Immature natural killer cell (primary cell): Measurements from ENCODE around the gene ZNF425. TPM values are rescaled to one million over a fixed set of nuclear protein-coding genes. Genes with fewer than 3 reads are reported as not detected.

Experiments
- DNase-seq, 3 donors: peaks; one replicate each; pipeline ENCODE4 v3.0.0; 2022; ENCODE audit warnings: mixed read lengths in 1 of 3
- H3K27ac Mint-ChIP-seq, 6 donors: one replicate each; pipeline ENCODE4 v1.8.0; 2020; ENCODE audit warnings: mixed read lengths in 6 of 6, mild to moderate bottlenecking in 5 of 6, inconsistent platforms in 4 of 6, moderate library complexity in 3 of 6
- H3K27me3 Mint-ChIP-seq, 3 donors: one replicate each; pipeline ENCODE4 v1.8.0; 2020 to 2021; ENCODE audit warnings: low read depth in 3 of 3, mild to moderate bottlenecking in 3 of 3, mixed read lengths in 3 of 3, moderate library complexity in 3 of 3, inconsistent platforms in 1 of 3
- H3K36me3 Mint-ChIP-seq, 3 donors: one replicate each; pipeline ENCODE4 v1.8.0; 2020; ENCODE audit warnings: mixed read lengths in 3 of 3, inconsistent platforms in 2 of 3, mild to moderate bottlenecking in 2 of 3
- H3K4me1 Mint-ChIP-seq, 2 donors: one replicate each; pipeline ENCODE4 v1.8.0; 2020; ENCODE audit warnings: inconsistent platforms in 2 of 2, mild to moderate bottlenecking in 2 of 2, mixed read lengths in 2 of 2, moderate library complexity in 1 of 2
- H3K4me3 Mint-ChIP-seq, 5 donors: one replicate each; pipeline ENCODE4 v1.8.0; 2020; ENCODE audit warnings: mild to moderate bottlenecking in 5 of 5, mixed read lengths in 5 of 5, inconsistent platforms in 3 of 5, moderate library complexity in 3 of 5
- H3K9me3 Mint-ChIP-seq, 6 donors: one replicate each; pipeline ENCODE4 v1.8.0; 2020; ENCODE audit warnings: mild to moderate bottlenecking in 6 of 6, mixed read lengths in 6 of 6, inconsistent platforms in 4 of 6, moderate library complexity in 3 of 6
- polyA plus RNA-seq, 3 donors: library from polyadenylated mRNA; unstranded; fragments of 300-500 nt; fragmentation: Illumina TruSeq; gene quantifications; one replicate each; pipeline ENCODE4 v1.2.3, GENCODE V29; 2021

The ZNF425 gene
- polyA plus RNA-seq, 3 donors from 2014 or later = 0.20 to 1.9 TPM; not detected in 1

DNA sequence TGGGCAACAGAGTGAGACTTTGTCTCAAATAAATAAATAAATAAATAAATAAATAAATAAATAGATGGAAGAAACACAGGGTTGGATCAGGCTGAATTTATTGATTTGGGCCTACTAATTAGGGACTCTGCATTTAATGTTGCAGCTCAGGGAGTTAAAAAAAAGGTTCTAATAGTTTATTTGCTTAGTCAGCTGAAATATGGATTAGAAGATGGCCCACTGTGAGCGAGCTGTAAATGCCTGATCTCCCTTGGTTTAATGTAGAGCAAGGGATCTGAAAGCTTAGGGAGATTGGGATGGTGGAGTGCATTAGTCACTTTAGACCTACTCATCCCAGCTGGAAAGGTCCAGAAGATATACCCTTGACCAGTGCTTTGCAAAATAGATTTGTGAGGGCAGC, 72.7 kb downstream of the ZNF425 start:
- Mint-ChIP-seq H3K4me1 (no peaks in the 10 kb centered on the region), H3K27ac (no peak overlapping the region), H3K27me3 (peaks cover 0 to 8% (median 4%) of the 10 kb centered on the region in 3 donors), H3K4me3 (no peak overlapping the region), H3K9me3 (no peaks in the 10 kb centered on the region), H3K36me3 (no peaks in the 10 kb centered on the region)
- DNase-seq = no peak

Other genes starting within 250 kb of the ZNF425 start
- 1 to 10 TPM; 5.0 to 9.5 (median 6.6) TPM for gene EZH2, start 242.0 kb downstream of the ZNF425 start, polyA plus RNA-seq
- gene PDIA4, start 97.8 kb downstream of the ZNF425 start, polyA plus RNA-seq = 100 to 1,000 TPM in 2 of 3 donors, 10 to 100 TPM in 1; 84.4 to 160 (median 125) TPM
- gene ZNF786, start 35.6 kb downstream of the ZNF425 start, polyA plus RNA-seq = 10 to 100 TPM in 1 of 3 donors, 1 to 10 TPM in 2; 1.1 to 15.8 (median 2.6) TPM
- gene ZNF398, start 21.1 kb upstream of the ZNF425 start, polyA plus RNA-seq = 10 to 100 TPM in 1 of 3 donors, 1 to 10 TPM in 2; 1.1 to 18.5 (median 6.8) TPM
- 1 to 10 TPM in 2 of 3 donors, under 1 TPM in 1; 0.54 to 2.3 (median 1.2) TPM for gene ZNF282, start 69.2 kb upstream of the ZNF425 start, polyA plus RNA-seq
- 10 to 100 TPM in 1 of 3 donors, 1 to 10 TPM in 2; 1.3 to 10.7 (median 3.7) TPM for gene ZNF212, start 113.3 kb upstream of the ZNF425 start, polyA plus RNA-seq
- 1 to 10 TPM; 1.6 to 4.4 (median 3.0) TPM for gene ZNF783, start 135.9 kb upstream of the ZNF425 start, polyA plus RNA-seq